HL-60/S4 treated with phorbol 12-myristate 13-acetate at 8.2 ng/mL for 4 days and 3 days (cell line): ENCODE data around the gene CTXN3.
"Not testable (repeated sequence)": the region's sequence is repeated elsewhere in the genome, so short reads cannot be mapped to it uniquely, and the experiment has no call there.

ENCODE experiments used
- in situ Hi-C: fragments of 300-500 bp; cut with MboI; formaldehyde crosslinking; loops from 2 replicates; pipeline ENCODE4 v1.15.0; 2022; ENCODE audit warnings: low sequenced_read_pairs

CTXN3 gene

GRCh38 chr5:127650022-127650421 is 1.1 kb downstream of the CTXN3 start:
- in situ Hi-C loops, result no loop called here

GRCh38 chr5:127650649-127651048 is 1.8 kb downstream of the CTXN3 start:
- in situ Hi-C loops, result no loop called here

GRCh38 chr5:127652952-127653611 is 4.2 kb downstream of the CTXN3 start:
- in situ Hi-C loops, result no loop called here

DNA sequence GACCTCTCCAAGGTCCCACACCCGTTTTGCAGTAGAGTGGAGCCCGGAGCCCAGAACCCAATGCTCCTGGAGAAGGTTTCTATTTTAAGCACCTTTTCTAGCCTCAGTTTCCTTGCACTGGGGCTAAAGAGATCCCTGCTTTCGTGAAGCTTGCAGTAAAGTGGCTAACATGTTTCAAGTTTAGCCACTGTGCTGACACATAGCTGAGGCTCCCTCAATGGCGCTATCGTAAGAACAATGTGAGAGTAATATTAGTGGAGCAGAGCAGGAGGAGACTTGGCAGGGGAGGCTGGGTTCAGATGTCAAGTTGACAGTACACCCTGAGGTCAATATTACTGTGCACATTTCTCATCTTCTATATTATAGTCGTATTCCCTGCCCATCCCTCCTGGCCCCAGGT is 7.9 kb downstream of the CTXN3 start:
- in situ Hi-C loops, result no loop called here

GRCh38 chr5:127660047-127660733 is 11.3 kb downstream of the CTXN3 start:
- in situ Hi-C loops, result no loop called here

GRCh38 chr5:127664093-127664492 is 15.2 kb downstream of the CTXN3 start:
- in situ Hi-C loops, result no loop called here

DNA sequence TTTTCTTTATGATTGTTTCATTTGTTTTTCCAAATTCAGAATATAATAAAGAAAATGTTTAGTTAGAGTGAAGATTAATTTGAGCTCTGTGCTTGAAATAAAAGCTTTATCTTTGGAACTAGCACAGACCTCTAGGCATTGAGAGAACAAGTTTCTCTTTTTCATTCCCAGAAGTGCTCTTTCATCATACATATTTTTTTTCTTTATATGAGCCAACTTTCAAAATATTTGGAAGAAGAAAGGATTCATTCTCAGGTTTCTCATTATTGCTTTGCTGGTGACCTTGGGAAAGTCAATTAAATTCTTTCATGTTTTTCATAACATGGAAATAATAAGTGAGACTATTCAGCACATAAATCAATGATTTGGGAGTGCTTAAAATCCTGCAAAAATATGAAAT is 16.8 kb downstream of the CTXN3 start:
- in situ Hi-C loops, result no loop called here

DNA sequence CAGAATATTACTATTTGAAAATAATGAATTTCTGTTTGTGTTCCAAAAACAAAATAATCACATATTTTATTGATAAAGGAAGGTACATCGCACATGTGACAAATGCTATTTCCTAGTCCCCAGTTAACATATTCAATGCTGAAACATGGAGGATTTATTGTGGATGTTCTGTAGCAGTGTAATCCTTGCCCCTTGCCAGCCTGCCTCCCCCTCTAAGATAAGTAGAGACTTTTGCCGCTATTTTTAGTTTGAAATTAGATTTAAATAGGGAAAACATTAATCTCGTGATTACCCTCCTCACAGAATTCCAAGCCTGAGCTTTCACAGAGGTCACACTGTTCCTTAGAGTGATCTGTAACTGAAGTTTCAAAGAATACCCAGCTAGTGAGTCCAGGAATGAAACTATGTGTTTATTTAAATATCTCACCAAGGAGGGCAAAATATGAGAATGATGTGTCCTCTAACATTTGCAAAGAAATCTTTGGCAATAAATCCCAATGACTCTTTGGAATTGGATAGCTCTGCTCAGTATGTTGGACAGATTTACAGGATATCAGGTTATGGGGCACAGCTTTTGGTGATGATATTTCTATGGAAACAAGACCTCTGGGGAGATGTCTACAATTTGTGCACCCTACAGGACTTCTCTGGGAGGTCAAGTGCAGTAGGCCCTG is 17.3 kb downstream of the CTXN3 start:
- in situ Hi-C loops, result no loop called here

DNA sequence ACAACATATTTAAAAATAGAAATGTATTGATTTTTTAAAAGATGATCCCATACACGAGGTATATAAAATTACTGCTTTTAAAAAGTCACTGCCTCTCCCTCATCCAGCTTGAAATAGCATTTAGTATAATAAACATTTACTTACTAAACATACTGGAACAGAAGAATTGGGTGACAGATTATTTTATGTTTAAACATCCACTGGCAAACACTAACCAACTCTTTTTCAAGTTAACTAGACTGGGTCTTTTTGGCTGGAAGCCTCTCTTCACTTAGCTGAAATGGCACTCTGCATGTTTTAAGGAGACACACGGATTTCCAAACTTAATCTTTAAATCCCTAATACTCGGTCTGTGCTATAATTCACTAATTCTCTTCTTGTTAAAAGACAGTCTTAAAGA is 19.0 kb downstream of the CTXN3 start:
- in situ Hi-C loops, result no loop called here

- in situ Hi-C loops, result no loop called here
These were observed 22.3 kb downstream of the CTXN3 start for GRCh38 chr5:127671218-127671617.

- in situ Hi-C loops, result no loop called here
These were observed 24.4 kb downstream of the CTXN3 start for GRCh38 chr5:127673117-127673800.

DNA sequence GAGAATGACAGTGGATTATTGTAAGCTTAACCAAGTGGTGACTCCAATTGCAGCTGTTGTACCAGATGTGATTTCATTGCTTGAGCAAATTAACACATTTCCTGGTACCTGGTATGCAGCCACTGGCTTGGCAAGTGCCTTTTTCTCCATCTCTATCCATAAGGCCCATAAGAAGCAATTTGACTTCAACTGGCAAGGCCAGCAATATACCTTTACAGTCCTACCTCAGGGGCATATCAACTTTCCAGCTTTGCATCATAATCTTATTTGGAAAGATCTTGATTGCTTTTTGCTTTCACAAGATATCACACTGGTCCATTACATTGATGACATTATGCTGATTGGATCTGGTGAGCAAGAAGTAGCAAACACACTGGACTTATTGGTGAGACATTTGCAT is 28.1 kb downstream of the CTXN3 start:
- in situ Hi-C loops, result not testable (repeated sequence)

DNA sequence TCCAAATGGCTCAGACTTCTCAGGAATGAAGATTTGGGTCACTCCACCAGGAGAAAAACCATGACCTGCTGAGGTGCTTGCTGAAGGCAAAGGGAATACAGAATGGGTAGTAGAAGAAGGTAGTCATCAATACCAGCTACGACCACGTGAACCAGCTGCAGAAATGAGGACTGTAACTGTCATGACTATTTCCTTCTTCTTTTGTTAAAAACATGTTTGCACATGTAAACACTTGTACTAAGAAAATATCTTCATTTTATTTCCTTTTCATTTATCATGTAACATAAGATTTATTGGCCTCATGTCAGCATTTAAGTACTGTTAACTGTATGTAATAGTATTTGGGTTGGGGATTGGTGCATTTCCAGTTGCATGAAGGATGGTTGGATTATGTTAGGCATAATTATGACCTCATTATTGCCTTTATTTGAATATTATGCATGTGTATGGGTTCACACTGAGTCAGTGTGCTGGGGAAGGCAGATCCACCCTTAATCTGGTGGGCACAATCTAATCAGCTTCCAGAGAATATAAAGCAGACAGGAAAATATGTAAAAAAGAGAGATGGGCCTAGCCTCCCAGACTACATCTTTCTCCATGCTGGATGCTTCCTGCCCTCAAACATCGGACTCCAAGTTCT is 30.9 kb downstream of the CTXN3 start:
- in situ Hi-C loops, result not testable (repeated sequence)

GRCh38 chr5:127680595-127680994 is 31.7 kb downstream of the CTXN3 start:
- in situ Hi-C loops, result no loop called here

GRCh38 chr5:127683008-127683407 is 34.1 kb downstream of the CTXN3 start:
- in situ Hi-C loops, result no loop called here

DNA sequence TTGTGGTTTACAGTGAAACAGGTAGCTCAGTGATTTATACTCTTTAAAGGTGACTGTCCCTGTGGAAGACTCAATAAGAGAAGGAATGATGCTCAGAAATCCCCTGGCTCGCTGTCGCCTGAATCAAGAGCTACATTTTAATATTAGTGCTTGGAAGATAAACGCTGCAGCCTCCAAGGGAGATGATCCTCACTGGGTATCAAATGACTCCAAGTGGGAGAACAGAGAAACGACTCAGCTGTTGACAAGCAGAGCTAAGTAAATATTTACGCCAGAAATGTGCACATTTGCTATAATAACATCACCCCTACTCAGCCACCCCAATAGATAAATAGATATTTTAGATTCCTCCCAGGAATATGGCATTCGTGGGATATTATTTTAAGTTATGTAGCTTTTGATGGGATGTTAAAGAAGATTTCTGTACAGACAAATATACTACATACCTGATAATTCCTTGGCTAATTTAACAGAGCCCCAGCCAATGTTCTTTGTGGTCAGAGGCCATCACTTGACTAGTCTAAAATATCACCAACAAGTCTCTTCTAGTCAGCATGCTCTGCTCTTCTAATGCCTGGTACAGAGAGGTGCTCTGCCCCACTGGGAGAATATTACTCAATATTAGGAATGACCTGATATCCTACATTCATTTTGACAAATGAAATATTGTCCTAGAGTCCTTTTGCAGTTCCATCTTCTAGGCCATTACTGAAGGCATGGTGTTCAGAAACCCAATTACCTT is 36.0 kb downstream of the CTXN3 start:
- in situ Hi-C loops, result no loop called here

DNA sequence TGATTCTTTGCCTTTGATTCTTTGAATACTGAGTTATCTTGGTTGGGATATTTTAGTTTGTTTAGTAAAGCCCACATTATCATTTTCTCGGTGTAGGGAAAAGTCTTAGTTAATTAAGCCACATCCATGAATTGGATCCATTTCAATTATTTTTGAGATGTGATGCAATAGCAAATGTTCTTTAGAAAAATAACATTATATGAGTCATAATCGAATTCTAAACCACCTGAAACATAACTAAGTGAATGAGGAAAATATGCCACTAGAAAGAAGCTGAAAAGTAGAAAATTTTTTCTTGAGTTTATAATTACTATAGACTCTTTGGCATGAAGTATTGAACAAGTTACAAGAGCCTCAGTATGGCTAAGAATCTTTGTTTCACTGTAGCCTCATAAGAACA is 36.8 kb downstream of the CTXN3 start:
- in situ Hi-C loops, result no loop called here

DNA sequence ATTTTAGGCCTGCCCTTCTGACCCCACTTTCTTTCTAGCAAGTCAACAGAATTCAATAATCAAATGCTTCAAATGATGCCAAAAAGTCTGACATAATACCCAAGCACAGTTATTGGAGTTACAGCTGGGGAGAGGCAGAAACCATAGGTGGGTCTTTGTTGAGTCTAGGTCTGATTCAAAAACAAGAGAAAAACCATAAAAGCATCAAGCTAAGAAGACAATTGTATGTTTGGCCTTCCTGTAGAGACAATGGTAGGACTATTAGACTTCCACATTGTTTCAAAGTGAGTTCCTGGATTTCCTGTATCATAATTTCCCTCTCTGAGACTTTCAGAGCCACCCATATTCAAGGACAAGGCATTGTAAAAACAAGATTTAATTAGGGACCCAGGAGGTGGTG is 37.5 kb downstream of the CTXN3 start:
- in situ Hi-C loops, result no loop called here

GRCh38 chr5:127694518-127695171 is 45.8 kb downstream of the CTXN3 start:
- in situ Hi-C loops, result no loop called here

- in situ Hi-C loops, result no loop called here
These were observed 46.5 kb downstream of the CTXN3 start for GRCh38 chr5:127695346-127695745.
